ENCODE data around the gene LCE1B.

DNA sequence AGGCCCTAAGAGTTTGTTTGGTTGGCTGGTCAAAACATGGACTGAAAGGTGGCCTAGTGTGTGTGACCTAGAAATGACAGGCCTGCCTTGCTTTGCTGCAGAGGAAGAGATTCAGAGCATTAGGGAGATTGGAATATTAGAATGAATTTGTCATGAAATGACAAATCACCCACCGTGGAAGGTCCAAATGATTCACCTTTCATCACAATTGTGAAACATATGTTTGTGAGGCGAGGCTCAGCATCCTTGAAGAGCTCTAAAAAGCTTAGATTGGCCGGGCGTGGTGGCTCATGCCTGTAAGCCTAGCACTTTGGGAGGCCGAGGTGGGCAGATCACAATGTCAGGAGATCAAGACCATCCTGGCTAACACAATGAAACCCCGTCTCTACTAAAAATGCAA, 5.5 kb downstream of the LCE1B start:
- TF ChIP-seq, protein P1, sequence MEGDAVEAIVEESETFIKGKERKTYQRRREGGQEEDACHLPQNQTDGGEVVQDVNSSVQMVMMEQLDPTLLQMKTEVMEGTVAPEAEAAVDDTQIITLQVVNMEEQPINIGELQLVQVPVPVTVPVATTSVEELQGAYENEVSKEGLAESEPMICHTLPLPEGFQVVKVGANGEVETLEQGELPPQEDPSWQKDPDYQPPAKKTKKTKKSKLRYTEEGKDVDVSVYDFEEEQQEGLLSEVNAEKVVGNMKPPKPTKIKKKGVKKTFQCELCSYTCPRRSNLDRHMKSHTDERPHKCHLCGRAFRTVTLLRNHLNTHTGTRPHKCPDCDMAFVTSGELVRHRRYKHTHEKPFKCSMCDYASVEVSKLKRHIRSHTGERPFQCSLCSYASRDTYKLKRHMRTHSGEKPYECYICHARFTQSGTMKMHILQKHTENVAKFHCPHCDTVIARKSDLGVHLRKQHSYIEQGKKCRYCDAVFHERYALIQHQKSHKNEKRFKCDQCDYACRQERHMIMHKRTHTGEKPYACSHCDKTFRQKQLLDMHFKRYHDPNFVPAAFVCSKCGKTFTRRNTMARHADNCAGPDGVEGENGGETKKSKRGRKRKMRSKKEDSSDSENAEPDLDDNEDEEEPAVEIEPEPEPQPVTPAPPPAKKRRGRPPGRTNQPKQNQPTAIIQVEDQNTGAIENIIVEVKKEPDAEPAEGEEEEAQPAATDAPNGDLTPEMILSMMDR (IDR thresholded peaks at IDR 0.05; ENCODE audit: low read depth, low read length, poor library complexity, severe bottlenecking), result no peak
- no peak for TF ChIP-seq EZH2phosphoT487 (IDR thresholded peaks at IDR 0.05; ENCODE audit: borderline replicate concordance, low read length)

Data from DOHH2 (cell line).